GM21786 (cell line): ENCODE data around the gene CHST6.
"Not testable (repeated sequence)": the region's sequence is repeated elsewhere in the genome, so short reads cannot be mapped to it uniquely, and the experiment has no call there.

Experiments
- ATAC-seq: cut with Tn5 transposase; IDR thresholded peaks from one replicate; pipeline ENCODE4 v1.9.1; 2021; ENCODE audit not compliant: unreplicated experiment

CHST6 gene

GRCh38 chr16:75495076-75495674, at the start of gene CHST6:
Gene CHST6 (minus strand): TSS chr16:75495441. CDS start chr16:75479828, 15,613 bp downstream.
- peak; percentile 67 for ATAC-seq

DNA sequence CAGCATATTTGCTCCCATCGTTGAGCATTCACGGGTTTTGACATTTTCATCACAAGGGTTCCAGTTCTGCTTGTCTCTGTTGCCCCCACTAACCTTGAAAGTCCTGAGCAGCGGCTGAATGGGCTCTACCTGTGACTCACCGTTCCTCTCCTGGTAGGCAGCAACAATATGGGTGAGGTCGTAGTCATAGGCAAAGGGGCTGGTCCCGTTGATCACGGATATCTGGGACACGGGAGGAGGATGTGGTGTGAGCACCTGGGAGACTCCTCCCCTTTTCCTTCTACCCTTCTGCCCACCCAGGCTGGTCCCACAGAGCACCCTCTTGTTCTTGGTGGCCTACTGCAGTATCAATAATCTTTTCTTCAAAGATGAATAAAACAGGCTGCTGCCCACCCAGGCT, 47.2 kb upstream of the CHST6 start:
- ATAC-seq: not testable (repeated sequence)

- ATAC-seq: no peak
These were observed 46.0 kb upstream of the CHST6 start for GRCh38 chr16:75541236-75541635.

GRCh38 chr16:75538882-75539565, 43.8 kb upstream of the CHST6 start:
- ATAC-seq: not testable (repeated sequence)

- ATAC-seq: no peak
These were observed 42.5 kb upstream of the CHST6 start for GRCh38 chr16:75537776-75538175.

DNA sequence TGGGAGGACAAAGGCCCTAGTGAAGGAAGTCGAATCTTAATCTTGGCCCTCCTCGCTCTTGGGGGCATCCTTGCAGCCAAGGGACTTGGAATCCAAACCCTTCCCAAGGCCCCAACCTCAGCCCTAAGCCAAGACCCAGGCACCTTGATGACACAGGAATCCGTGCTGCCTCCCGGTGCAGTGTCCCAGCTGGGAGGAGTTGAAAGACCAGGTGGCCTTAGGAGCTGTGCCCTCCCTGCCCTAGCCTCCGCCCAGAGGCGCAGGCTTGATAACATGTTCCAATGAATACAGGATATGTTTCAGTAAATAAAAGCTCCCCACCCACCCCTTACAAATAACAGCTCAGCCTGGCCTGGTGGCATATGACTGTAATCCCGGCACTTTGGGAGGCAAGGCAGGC, 40.7 kb upstream of the CHST6 start, which contains the start of gene CHST5:
CHST5 (minus strand) TSS at position 208 of the 400 bp plus-strand sequence. CDS start 5,724 bp downstream, outside the sequence.
- ATAC-seq: no peak

DNA sequence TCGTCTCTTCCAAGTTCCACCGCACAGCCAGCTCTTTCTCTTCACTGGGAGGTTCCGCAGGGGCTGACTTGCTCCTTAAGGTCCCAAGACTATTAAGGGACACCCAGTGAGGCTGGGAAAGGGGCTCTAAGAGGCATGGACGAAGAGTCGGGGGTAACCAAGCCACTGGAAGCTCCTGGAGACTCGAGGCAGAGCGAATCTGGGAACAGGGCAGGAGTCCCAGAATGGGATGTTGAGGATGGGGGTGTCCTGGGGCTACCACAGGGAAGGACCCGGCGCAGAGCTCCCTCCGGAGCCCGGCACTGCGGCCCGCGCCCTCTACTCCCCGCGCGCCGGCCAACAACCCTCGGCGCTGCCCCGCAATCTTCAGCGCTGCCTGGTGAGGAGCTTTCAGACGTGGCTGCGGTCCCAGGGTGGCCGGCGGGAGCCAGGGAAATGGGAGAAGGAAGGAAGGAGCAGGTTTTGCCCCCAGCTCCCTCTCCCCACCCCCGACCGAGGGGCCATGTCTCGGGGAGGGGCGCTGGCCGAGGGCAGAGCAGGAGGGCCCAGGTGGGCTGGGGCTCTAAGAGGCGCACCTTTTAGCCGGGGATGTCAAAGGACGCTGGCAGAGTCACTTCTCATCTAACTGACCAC, 40.1 kb upstream of the CHST6 start:
- ATAC-seq: no peak

- no peak for ATAC-seq
These were observed 39.4 kb upstream of the CHST6 start for GRCh38 chr16:75534560-75535205.

DNA sequence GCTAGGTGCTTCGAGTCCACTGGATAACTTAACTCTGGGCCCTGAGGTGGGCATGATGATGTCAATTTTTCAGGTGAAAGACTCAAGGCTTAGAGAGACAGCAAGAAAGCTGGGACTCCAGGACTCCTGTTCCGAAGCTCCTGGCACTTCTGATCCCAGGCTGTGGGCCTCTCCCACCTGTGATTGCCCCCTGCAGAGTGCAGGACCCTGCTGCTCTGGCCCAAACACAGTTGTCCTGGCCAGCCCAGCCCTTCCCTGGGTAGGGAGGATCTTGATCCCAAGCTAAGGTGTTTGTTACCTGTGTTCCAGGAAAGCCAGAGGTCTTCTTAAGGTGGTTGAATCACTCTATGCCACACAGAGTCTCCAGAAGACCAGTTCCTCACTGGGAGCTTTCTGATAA, 37.5 kb upstream of the CHST6 start:
- no peak for ATAC-seq

DNA sequence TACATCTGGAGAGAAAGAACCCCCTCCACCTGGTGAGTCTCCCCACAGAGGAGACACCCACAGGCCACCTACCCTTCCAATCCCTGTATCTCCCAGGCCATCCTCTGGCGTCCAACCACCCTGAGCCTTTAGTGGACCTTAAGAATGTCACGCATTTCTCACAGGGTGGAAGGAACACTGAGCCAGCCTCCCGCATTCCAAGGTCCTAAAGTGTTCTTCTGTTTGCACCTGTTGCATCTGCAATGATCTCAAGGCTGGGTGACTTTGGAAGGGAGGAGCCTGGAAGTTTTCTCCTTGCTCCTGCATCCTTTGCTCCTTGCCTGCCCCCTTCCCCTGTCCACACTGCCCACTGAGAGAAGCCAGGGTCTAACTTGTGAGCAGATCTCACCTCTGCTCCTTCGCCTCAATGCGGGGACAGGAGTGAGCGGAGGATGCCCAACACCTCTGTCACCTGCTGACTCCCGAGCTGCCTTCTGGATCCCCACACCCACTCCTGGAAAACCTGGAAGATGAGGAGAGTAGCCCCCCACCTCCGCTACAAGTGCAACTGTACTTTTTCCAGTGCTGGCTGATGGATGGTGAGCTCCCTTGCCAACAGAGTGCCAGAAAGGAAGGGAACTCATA, 37.0 kb upstream of the CHST6 start:
- ATAC-seq: no peak

GRCh38 chr16:75529959-75530358, 34.7 kb upstream of the CHST6 start:
- ATAC-seq: no peak

DNA sequence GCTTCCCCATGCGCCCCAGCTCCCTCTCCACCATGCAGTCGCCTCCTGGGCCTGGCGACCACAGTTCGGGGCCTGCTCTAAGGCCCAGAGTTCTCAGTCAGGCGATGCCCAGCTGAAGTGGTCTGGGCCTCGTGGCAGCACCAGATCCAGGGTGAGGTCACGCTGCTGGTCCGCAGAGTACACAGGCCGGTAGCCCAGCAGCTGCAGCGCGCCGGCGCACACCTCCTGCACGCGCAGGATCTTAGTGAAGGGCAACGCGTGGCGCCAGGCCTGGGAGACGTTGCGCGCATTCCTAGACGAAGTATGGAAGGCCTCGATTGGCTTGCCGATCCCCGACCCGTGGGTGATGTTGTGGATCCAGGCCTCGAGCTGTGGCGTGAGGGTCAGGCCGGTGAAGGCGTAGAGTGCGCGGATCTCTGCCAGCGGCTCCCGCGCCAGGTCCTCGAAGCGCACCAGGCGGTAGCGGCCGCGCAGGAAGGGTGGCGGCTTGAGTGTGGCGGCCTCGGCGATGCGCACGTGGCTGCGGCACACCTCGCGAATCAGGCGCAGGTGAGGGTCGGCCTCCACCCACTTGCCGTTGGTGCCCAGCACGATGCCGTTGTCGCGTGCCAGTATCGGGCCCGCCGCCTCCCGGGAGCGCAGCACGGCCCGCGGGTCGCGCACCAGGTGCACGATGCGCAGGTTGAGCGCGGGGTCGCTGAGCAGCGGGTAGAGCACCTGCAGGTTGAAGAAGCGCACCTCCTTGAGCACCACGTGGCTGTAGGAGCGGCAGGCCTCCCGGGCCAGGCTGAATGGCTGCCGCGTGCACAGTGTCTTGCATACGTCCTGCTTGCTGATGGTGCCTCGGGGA, 34.0 kb upstream of the CHST6 start:
- ATAC-seq: no peak

GRCh38 chr16:75527825-75528299, 32.6 kb upstream of the CHST6 start:
- no peak for ATAC-seq

- ATAC-seq: no peak
These were observed 31.0 kb upstream of the CHST6 start for GRCh38 chr16:75526032-75526790.

GRCh38 chr16:75519175-75519574, 23.9 kb upstream of the CHST6 start:
- no peak for ATAC-seq

GRCh38 chr16:75516189-75516966, 21.1 kb upstream of the CHST6 start:
- not testable (repeated sequence) for ATAC-seq

- ATAC-seq: no peak
These were observed 19.1 kb upstream of the CHST6 start for GRCh38 chr16:75514296-75514695.

DNA sequence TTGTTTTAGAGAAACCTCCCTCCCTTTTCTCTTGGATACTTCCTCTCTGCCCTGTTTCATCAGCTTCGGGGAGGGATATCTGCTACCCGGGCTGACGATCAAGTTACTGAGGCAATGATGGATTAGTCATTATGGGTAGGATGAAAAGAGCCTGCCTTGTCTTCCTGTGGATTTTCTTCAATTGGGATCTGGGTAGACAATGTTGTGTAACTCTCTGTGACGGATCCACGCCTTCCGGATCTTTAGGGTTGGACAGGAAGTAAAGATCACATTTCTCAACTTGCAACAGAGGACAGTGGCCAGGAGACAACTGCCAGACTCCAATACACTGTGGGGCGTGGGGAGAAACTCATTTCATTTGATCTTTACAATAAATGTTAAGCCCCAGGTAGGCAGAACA, 11.3 kb upstream of the CHST6 start:
- ATAC-seq: no peak

DNA sequence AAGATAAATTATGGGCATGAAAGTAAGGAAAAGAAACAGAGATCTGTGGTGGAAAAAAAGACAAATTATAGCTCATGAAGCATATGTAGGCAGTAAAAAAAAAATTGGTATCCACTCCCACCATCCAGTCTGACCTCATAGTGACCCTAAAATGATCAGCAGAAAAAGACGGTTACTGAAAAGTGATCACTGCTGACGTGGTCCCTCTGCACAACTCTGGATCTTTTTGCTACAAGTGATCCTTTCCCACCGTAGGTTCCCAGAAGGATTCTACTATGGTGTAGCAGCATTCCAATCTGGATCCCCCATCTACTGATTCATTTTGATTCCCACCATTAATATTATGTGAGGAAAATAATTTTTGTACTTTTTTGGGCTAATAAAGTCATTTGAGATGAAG, 10.9 kb upstream of the CHST6 start:
- no peak for ATAC-seq
